TTC549 (cell line): ENCODE measurements around the gene PPP1R27.

Experiments
- FAIRE-seq: peaks from 2 replicates; lab custom pipeline; 2012; peaks lifted over from hg19 to GRCh38; lab: Jason Lieb, UNC

Gene PPP1R27

DNA sequence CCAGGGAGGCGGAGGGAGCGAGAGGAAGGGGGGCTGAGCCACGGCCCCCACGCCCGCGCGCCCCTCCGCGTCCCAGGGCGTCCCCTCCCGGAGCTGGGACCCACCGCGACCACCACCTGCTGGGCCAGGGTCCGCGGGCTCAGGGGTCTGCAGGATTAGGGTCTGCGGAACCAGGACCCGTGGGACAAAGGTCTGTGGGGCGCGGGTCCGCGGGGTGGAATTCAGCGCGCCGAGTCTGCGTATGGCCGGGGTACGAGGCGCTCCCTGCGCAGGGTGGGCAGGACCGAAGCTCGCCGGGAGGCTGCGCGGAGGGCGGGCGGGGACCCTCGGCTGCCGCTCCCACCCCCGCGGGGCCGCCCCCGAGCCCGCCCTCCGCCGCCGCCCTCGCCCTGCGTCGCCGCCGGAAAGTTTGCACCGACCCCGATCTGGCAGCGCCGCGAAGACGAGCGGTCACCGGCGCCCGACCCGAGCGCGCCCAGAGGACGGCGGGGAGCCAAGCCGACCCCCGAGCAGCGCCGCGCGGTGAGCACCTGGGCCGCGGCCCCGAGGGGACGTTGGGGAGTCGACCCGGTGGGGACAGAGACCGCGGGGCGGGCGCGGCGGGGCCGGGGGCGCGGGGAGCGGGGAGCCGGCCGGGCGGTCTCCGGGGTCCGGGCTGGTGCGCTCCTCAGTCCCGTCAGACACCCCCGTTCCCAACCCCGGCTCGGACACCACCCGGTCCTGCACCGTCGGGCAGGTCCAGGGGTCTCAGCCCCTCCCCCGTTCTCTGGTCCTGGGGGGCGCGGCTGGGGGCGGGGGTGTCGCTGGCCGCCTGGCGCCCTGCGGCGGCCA is 30.9 kb downstream of the PPP1R27 start, which contains the start of gene GCGR:
TSS of gene GCGR (plus strand) at position 423 of the 831 bp plus-strand sequence. CDS start 4,869 bp downstream, outside the sequence.
- FAIRE-seq: no peak

GRCh38 chr17:81802856-81803643 is 31.8 kb downstream of the PPP1R27 start:
- no peak for FAIRE-seq

DNA sequence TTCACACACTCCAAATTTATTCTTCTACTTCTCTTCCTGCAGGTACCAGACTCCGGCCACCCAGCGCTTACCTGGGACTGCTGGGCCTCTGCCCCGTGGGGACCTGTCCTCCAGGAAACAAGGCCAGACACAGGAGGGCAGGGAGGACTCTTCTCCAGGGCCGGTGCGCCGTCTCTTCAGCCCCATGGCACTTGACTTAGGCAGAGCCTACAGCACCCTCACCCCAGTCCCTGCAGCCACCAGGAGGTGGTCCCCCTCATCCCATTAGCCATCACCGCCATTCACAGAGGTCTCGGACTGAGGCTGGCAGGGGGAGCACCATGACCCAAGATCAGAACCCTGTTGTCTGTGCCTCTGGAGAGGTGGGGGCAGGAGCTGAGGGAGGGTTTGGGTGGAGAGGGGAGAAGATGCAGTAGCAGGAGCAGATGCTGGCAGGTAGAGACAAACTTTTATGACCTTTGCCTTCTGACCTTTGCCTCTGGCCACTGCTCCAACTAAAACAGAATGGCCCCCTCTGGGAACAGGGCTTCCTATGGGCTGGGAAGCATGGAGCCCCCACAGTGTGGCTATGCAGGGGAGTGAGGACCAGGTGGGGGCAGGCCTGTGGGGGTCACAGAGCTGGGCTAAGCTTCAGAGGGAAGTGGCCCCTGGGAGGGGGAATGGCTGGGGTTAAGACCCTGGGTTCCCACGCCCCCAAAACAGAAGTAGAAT is 32.6 kb downstream of the PPP1R27 start:
- FAIRE-seq: no peak

GRCh38 chr17:81801327-81801726 is 33.5 kb downstream of the PPP1R27 start:
- no peak for FAIRE-seq

- no peak for FAIRE-seq
These were observed 40.3 kb downstream of the PPP1R27 start for GRCh38 chr17:81794509-81794908.

- FAIRE-seq: no peak
These were observed 40.8 kb downstream of the PPP1R27 start for GRCh38 chr17:81794074-81794476.

DNA sequence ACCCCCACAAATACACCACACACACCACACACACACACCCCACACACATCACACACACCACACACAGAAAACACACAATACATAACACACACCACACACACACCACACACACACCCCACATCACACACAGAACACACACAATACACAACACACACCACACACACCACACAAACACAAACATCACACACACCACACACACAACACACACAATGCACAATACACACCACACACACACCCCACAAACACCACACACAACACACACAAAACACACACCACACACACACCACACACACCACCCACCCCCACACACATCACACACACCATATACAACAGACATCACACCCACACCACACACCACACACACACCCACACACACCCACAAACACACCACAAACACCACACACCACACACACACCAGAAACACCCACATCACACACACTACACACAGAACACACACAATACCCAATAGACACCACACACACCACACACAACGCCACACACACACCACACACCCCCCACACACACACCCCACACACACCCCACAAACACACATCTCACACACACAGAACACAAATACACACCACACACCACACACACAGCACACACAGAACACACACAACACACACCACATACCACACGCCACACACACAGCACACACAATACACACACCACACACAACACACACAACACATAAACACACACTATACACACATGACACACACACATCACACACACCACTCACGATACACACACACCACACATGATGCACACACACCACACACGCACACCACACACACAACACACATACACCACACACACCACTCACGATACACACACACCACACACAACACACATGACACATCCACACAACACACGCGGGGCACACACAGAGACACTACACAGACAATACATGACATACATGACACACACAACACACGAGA is 41.9 kb downstream of the PPP1R27 start:
- FAIRE-seq: no peak
